Measurements from ENCODE around the gene APIP.
A peak's percentile ranks its signal among the peaks of the same experiment; 100 is the strongest.

GRCh38 chr11:34926101-34926830 lies 10.1 kb upstream of the APIP start:
- TF ChIP-seq CTCF (IDR thresholded peaks at IDR 0.05), result peak; percentile 57 to 84 (median 78)
- TF ChIP-seq POLR2A (IDR thresholded peaks at IDR 0.05), result no peak
- no peak for TF ChIP-seq POLR2AphosphoS5 (IDR thresholded peaks at IDR 0.05)
- TF ChIP-seq EP300 (IDR thresholded peaks at IDR 0.05), result no peak
